Midbrain (tissue), 1 donor: ENCODE results near the gene MT4.
"Not testable (repeated sequence)": the region's sequence is repeated elsewhere in the genome, so short reads cannot be mapped to it uniquely, and the experiment has no call there.

Source experiments
- DNase-seq: peaks from one replicate; lab custom pipeline; 2025; lab: John Stamatoyannopoulos, UW

Gene MT4

GRCh38 chr16:56559109-56559508 lies 5.8 kb upstream of the MT4 start:
- no peak for DNase-seq

- DNase-seq = no peak
Observed at GRCh38 chr16:56560447-56560846, 4.4 kb upstream of the MT4 start.

GRCh38 chr16:56561126-56561525 lies 3.7 kb upstream of the MT4 start:
- DNase-seq = no peak

GRCh38 chr16:56569971-56570370 lies 5.1 kb downstream of the MT4 start:
- DNase-seq = no peak

GRCh38 chr16:56571525-56571924 lies 6.7 kb downstream of the MT4 start:
- DNase-seq = no peak

- DNase-seq = no peak
Observed at GRCh38 chr16:56574625-56575024, 9.8 kb downstream of the MT4 start.

GRCh38 chr16:56576585-56577299 lies 11.9 kb downstream of the MT4 start:
- peak; percentile 40 for DNase-seq

GRCh38 chr16:56577300-56577625 lies 12.4 kb downstream of the MT4 start:
- no peak for DNase-seq

- no peak for DNase-seq
Observed at GRCh38 chr16:56580391-56581048, 15.6 kb downstream of the MT4 start.

GRCh38 chr16:56582911-56583310 lies 18.0 kb downstream of the MT4 start:
- DNase-seq = not testable (repeated sequence)

GRCh38 chr16:56583351-56584168 lies 18.7 kb downstream of the MT4 start:
- DNase-seq = no peak

- DNase-seq = no peak
Observed at GRCh38 chr16:56584276-56584675, 19.4 kb downstream of the MT4 start.

- DNase-seq = no peak
Observed at GRCh38 chr16:56588781-56589140, 23.9 kb downstream of the MT4 start.

- peak; percentile 84 for DNase-seq
Observed at GRCh38 chr16:56589141-56590039, 24.5 kb downstream of the MT4 start, which contains the start of gene MT3. TSS of gene MT3 (plus strand) at chr16:56589528. CDS start at chr16:56589591, 63 bp downstream.

GRCh38 chr16:56591377-56592060 lies 26.6 kb downstream of the MT4 start:
- DNase-seq = peak; percentile 36

GRCh38 chr16:56593573-56594291 lies 28.9 kb downstream of the MT4 start:
- DNase-seq = no peak

GRCh38 chr16:56594292-56594619 lies 29.4 kb downstream of the MT4 start:
- DNase-seq = no peak

- peak; percentile 80 for DNase-seq
Observed at GRCh38 chr16:56600398-56600999, 35.6 kb downstream of the MT4 start.

- DNase-seq = no peak
Observed at GRCh38 chr16:56601325-56601724, 36.5 kb downstream of the MT4 start.

GRCh38 chr16:56603589-56603988 lies 38.7 kb downstream of the MT4 start:
- peak; percentile 71 for DNase-seq
